ENCODE data around the gene KCNN3. TPM values are rescaled to one million over a fixed set of nuclear protein-coding genes. Genes with fewer than 3 reads are reported as not detected.

The KCNN3 gene
- total and polyA plus RNA-seq, 4 donors = 0.08 to 4.7 (median 1.8) TPM

DNA sequence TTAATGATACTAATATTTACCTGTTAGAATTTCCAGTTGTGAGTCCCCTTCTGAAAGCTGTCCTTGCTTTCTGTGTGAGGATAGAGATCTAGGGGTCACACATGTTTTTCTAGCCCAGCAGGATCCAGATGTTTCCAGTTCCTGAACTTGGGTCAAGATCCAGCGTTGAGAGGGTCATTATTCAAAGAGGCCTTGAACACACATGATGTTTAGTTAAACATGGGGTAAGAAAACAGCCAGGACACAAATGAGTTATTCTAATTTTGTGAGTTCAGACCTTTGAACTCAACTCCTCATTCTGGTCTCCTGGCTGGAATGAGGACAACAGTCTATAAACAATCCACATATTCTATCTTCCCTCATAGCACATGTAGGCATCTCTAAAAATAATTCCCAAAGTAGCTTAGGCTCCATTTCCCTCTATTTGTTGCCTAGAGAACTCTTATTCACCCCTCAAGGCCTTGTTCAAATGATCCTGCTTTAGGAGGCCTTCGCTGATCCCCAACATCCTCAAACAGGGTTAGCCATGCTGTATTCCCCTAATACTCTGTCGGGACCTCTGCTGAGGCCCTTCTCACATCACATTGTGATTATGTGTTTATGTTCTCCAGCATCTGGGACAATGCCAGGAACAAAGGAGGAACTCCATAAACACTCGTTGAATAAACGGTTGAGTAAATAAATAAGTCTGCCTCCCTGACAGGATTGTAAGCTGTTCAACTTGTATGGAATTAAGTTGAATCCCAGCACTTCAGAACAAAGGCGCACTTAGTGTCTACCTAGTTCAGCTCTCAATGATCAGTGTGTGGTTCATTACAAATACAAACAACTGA is 15.0 kb upstream of the KCNN3 start:
- no peak overlapping the region for H3K27ac ChIP-seq (ENCODE audit: low read depth in 1 of 2, low read length in 2 of 2)
- WGBS, 2 donors = 59 to 62% methylated on average over 6 of the region's 6 CpGs
- ATAC-seq (ENCODE audit: low FRiP score) = no peak
- H3K9me3 ChIP-seq (ENCODE audit: control insufficient read depth, low read length) = no peaks in the 10 kb centered on the region
- no peaks in the 10 kb centered on the region for H3K27me3 ChIP-seq (ENCODE audit: control insufficient read depth in 1 of 2, insufficient read depth in 2 of 2, low read length in 1 of 2)
- intact Hi-C loops (cut with DNase I) = no loop called here
- H3K36me3 ChIP-seq (ENCODE audit: control insufficient read depth in 1 of 2, insufficient read depth in 2 of 2, low read length in 1 of 2) = no peaks in the 10 kb centered on the region
- H3K4me3 ChIP-seq (ENCODE audit: low read length in 2 of 2) = no peak overlapping the region
- no peaks in the 10 kb centered on the region for H3K4me1 ChIP-seq (ENCODE audit: control insufficient read depth in 1 of 2, insufficient read depth in 2 of 2, low read length in 2 of 2)
- no peak for DNase-seq

DNA sequence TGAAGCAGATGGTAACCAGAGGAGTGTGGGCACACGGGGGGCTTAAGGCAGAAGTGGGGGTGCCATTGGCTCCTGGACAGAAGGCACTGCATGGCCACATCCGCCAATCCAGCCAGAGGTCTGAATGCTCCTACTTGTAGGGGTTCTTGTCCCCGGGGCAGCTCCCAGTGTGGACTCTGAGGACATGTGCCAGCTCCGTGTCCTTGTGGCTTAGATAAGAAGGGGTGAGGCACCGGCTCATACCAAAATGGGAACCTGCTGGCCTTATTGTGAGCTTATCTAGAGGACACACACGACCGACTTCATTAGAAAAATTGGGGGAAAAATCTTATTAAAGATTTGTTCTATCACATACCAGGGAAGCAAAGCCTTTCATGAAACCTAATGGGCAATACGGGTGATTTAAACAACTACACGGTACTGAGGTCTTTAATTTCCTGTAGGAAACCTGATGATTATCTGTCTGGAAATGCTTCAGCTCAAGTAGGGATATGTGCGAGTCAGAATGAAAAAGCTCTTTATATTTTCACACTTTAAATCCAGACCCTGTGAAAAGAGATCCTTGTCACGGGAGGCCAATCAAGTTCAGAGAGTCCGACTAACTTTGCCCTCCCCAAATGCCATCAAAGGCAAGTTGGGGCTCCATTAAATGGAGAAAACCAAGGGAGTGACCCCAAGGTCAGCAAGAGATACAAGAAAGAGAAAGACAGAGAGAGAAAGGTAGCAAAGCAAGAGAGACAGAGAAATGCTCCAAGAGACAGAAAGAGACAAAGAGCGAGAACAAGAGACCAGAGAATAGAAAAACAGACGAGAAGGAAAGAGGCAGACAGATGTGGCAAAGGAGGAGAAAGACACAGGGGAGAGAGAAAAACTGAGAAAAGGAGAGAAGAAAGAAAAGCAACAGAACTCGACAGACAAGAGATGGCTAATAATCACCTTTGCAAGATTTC is 14.1 kb upstream of the KCNN3 start:
- H3K4me3 ChIP-seq (ENCODE audit: low read length in 2 of 2) = no peak overlapping the region
- ATAC-seq (ENCODE audit: low FRiP score) = no peak
- no peaks in the 10 kb centered on the region for H3K36me3 ChIP-seq (ENCODE audit: control insufficient read depth in 1 of 2, insufficient read depth in 2 of 2, low read length in 1 of 2)
- intact Hi-C loops (cut with DNase I) = no loop called here
- no peaks in the 10 kb centered on the region for H3K9me3 ChIP-seq (ENCODE audit: control insufficient read depth, low read length)
- DNase-seq = no peak
- no peaks in the 10 kb centered on the region for H3K4me1 ChIP-seq (ENCODE audit: control insufficient read depth in 1 of 2, insufficient read depth in 2 of 2, low read length in 2 of 2)
- 74 to 76% methylated on average over 15 of the region's 15 CpGs for whole genome bisulfite sequencing, 2 donors
- H3K27me3 ChIP-seq (ENCODE audit: control insufficient read depth in 1 of 2, insufficient read depth in 2 of 2, low read length in 1 of 2) = no peaks in the 10 kb centered on the region
- H3K27ac ChIP-seq (ENCODE audit: low read depth in 1 of 2, low read length in 2 of 2) = no peak overlapping the region

GRCh38 chr1:154881820-154882535 is 11.9 kb upstream of the KCNN3 start:
- no peaks in the 10 kb centered on the region for H3K4me1 ChIP-seq (ENCODE audit: control insufficient read depth in 1 of 2, insufficient read depth in 2 of 2, low read length in 2 of 2)
- H3K36me3 ChIP-seq (ENCODE audit: control insufficient read depth in 1 of 2, insufficient read depth in 2 of 2, low read length in 1 of 2) = no peaks in the 10 kb centered on the region
- 70% methylated on average over 10 of the region's 10 CpGs for WGBS, 2 donors
- H3K27me3 ChIP-seq (ENCODE audit: control insufficient read depth in 1 of 2, insufficient read depth in 2 of 2, low read length in 1 of 2) = no peaks in the 10 kb centered on the region
- ATAC-seq (ENCODE audit: low FRiP score) = no peak
- no peaks in the 10 kb centered on the region for H3K9me3 ChIP-seq (ENCODE audit: control insufficient read depth, low read length)
- no peak overlapping the region for H3K27ac ChIP-seq (ENCODE audit: low read depth in 1 of 2, low read length in 2 of 2)
- intact Hi-C loops (cut with DNase I) = no loop called here
- H3K4me3 ChIP-seq (ENCODE audit: low read length in 2 of 2) = no peak overlapping the region
- no peak for DNase-seq

DNA sequence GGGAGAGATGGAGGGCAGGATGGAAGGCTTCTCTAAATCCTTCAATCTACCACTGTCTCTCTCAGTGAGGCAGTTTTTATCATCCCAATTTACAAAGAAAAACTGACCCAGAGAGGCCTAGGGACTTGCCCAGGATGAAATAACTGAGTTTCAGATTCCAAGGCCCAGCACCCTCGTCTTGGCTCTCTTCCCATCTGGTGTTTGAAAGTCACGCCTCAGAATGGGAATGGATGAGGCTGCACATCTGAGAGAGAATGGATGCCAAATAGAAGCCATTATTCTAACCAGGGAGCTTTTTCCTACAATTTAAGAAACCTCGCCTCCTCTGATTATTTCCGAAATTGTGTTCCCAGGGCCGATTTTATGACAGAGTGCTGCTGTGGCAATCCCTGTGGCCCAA is 10.6 kb upstream of the KCNN3 start:
- Histone ChIP-seq H3K27me3 (ENCODE audit: control insufficient read depth in 1 of 2, insufficient read depth in 2 of 2, low read length in 1 of 2) (no peaks in the 10 kb centered on the region), H3K9me3 (ENCODE audit: control insufficient read depth, low read length) (no peaks in the 10 kb centered on the region), H3K36me3 (ENCODE audit: control insufficient read depth in 1 of 2, insufficient read depth in 2 of 2, low read length in 1 of 2) (no peaks in the 10 kb centered on the region), H3K4me3 (ENCODE audit: low read length in 2 of 2) (no peak overlapping the region), H3K4me1 (ENCODE audit: control insufficient read depth in 1 of 2, insufficient read depth in 2 of 2, low read length in 2 of 2) (no peaks in the 10 kb centered on the region), H3K27ac (ENCODE audit: low read depth in 1 of 2, low read length in 2 of 2) (no peak overlapping the region)
- intact Hi-C loops (cut with DNase I) = no loop called here
- ATAC-seq (ENCODE audit: low FRiP score) = no peak
- no peak for DNase-seq
- 68 to 74% methylated on average over 5 of the region's 5 CpGs for WGBS, 2 donors

DNA sequence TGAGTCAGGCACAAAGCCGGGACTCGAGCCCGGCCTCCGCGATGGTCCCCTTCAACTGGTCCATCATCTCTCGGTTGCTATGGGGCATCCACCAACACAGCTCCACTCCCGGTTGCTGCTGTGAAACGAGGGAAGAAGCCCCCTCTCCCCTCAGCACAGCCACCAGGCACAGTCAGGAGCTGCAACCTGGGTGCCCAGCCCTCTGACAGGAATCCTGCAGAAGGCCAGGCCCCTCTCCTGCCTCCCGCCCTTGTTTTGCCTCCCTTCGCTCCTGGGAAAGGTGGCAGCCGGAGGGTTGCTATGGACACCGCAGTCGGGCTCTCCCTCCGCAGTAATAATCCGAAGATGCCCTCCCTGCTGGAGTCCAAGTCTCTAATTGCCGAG is 8.9 kb upstream of the KCNN3 start:
- DNase-seq (peak in 1 of 2 donors; percentile 63), ATAC-seq (ENCODE audit: low FRiP score) (no peak)
- Histone ChIP-seq H3K36me3 (ENCODE audit: control insufficient read depth in 1 of 2, insufficient read depth in 2 of 2, low read length in 1 of 2) (no peaks in the 10 kb centered on the region), H3K4me3 (ENCODE audit: low read length in 2 of 2) (no peak overlapping the region), H3K9me3 (ENCODE audit: control insufficient read depth, low read length) (no peaks in the 10 kb centered on the region), H3K4me1 (ENCODE audit: control insufficient read depth in 1 of 2, insufficient read depth in 2 of 2, low read length in 2 of 2) (no peaks in the 10 kb centered on the region), H3K27me3 (ENCODE audit: control insufficient read depth in 1 of 2, insufficient read depth in 2 of 2, low read length in 1 of 2) (no peaks in the 10 kb centered on the region), H3K27ac (ENCODE audit: low read depth in 1 of 2, low read length in 2 of 2) (no peak overlapping the region)
- intact Hi-C loops (cut with DNase I) = loop anchor here (2.0 to 5.0 kb wide), 2 partner anchors 320 to 397 kb away; partner anchors contain the start of gene UBE2Q1 (in 2 of the 2)
- WGBS, 2 donors = 75% methylated on average over 16 of the region's 16 CpGs

GRCh38 chr1:154878371-154879037 is 8.4 kb upstream of the KCNN3 start:
- no peak overlapping the region for H3K27ac ChIP-seq (ENCODE audit: low read depth in 1 of 2, low read length in 2 of 2)
- no peak overlapping the region for H3K4me3 ChIP-seq (ENCODE audit: low read length in 2 of 2)
- DNase-seq (peak; percentile 78 to 92), ATAC-seq (ENCODE audit: low FRiP score) (peak; percentile 87)
- no peaks in the 10 kb centered on the region for H3K27me3 ChIP-seq (ENCODE audit: control insufficient read depth in 1 of 2, insufficient read depth in 2 of 2, low read length in 1 of 2)
- intact Hi-C loops (cut with DNase I) = loop anchor here (1.0 to 5.0 kb wide), 3 partner anchors 209 to 396 kb away; partner anchors contain the start of gene UBE2Q1 (in 2 of the 2)
- no peaks in the 10 kb centered on the region for H3K9me3 ChIP-seq (ENCODE audit: control insufficient read depth, low read length)
- 22 to 28% methylated on average over 16 to 20 of the region's 20 CpGs for WGBS, 2 donors
- no peaks in the 10 kb centered on the region for H3K4me1 ChIP-seq (ENCODE audit: control insufficient read depth in 1 of 2, insufficient read depth in 2 of 2, low read length in 2 of 2)
- no peaks in the 10 kb centered on the region for H3K36me3 ChIP-seq (ENCODE audit: control insufficient read depth in 1 of 2, insufficient read depth in 2 of 2, low read length in 1 of 2)

DNA sequence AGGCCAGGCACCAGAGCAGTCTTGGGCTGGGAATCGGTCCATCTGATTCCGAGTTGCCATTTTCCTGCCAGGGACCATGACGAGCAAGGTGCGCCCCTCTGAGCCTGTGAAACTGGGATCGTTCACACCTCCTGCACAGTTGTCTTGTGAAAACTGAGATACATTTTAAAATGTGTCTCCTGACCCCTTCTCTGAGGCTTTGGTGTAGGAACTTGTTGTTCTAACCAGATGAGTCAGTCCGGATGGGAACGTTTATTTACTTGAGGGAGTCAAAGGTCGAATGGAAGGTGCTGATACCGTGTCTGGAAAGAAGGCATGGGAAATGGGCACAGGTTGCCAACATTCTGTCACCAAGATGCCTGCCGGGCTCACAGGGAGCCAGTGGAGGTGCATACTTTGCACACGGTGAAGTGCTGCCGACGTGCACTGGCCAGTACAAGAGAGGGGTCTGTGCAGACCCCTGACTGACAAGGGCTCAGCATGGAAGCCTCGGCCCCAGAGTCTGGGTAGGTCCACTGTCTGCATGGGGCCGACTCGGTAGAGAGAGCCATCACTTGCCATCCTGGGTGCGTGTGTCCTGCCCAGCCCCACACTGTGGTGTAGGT is 7.4 kb upstream of the KCNN3 start:
- no peak for ATAC-seq (ENCODE audit: low FRiP score)
- DNase-seq = peak in 1 of 2 donors; percentile 19
- H3K36me3 ChIP-seq (ENCODE audit: control insufficient read depth in 1 of 2, insufficient read depth in 2 of 2, low read length in 1 of 2) = no peaks in the 10 kb centered on the region
- H3K4me3 ChIP-seq (ENCODE audit: low read length in 2 of 2) = no peak overlapping the region
- H3K9me3 ChIP-seq (ENCODE audit: control insufficient read depth, low read length) = no peaks in the 10 kb centered on the region
- H3K27me3 ChIP-seq (ENCODE audit: control insufficient read depth in 1 of 2, insufficient read depth in 2 of 2, low read length in 1 of 2) = peaks cover 0 to 1% of the 10 kb centered on the region in 2 donors
- WGBS, 2 donors = 48 to 49% methylated on average over 17 of the region's 17 CpGs
- H3K4me1 ChIP-seq (ENCODE audit: control insufficient read depth in 1 of 2, insufficient read depth in 2 of 2, low read length in 2 of 2) = no peaks in the 10 kb centered on the region
- intact Hi-C loops (cut with DNase I) = loop anchor here (5.0 kb wide), 1 partner anchor 395 kb away; no protein-coding TSS in a partner anchor
- H3K27ac ChIP-seq (ENCODE audit: low read depth in 1 of 2, low read length in 2 of 2) = no peak overlapping the region
